NCI-H524 treated with DMSO at 0.1 percent for 48 hours (cell line): ENCODE results near the gene CCDC88B.
"Not testable (repeated sequence)": the region's sequence is repeated elsewhere in the genome, so short reads cannot be mapped to it uniquely, and the experiment has no call there.

Experiments used
- DNase-seq: peaks from one replicate; lab custom pipeline; 2025; lab: John Stamatoyannopoulos, UW

Gene CCDC88B

DNA sequence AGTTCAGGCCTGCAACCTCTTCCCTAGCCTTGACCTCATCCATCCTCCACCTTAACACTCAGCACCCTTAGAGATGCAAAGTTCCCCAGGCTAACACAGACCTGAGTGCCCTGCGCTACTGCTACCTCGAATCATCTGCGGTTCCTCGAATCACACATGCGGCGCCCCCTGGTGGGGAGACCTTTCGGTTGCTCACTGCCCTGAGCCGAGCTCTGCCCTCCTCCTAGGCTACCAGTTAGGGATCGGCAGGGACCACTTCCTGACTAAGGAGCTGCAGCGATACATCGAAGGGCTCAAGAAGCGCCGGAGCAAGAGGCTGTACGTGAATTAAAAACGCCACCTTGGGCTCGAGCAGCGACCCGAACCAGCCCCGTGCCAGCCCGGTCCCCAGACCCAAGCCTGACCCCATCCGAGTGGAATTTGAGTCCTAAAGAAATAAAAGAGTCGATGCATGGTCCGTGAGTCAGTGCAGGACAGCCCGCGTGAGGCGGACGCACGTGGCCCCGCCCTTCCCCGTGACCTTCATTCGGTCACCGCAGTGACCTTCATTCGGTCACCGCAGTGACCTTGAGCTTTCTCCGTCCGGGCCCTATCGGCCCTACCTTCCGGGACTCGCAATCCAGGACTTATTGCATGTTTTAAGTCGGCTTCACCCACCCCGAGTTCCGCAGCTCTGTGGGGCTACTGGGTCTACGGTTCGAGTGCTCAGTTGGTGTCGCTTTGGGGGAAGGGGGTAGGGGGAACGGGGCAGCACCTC, 35.5 kb upstream of the CCDC88B start:
- peak; percentile 30 for DNase-seq

DNA sequence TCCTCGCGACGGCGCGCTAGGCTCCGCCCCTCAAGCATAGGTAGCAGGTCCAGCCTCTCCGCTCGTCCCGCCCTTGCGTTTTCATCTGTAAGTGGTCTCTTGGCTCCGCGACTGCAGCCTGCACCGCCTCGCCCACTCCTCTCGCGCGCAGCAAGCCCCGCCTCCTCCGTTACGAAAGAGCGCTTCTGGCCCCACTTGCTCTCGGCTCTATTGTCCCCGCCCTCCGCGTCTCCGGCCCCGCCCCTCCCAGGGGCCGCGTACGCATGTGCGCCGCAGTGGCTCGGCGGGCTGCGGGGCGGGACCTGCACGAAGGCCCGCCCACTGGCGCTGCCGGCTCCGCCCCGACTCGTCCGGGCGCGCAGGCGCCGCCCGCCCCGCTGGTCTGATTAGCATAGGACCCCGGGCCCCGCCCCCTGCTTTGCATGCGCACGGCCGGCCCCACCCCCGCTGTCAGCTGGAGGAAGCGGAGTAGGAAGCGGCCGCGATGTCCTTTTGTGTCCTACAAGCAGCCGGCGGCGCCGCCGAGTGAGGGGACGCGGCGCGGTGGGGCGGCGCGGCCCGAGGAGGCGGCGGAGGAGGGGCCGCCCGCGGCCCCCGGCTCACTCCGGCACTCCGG, 34.8 kb upstream of the CCDC88B start, which contains the start of gene ESRRA:
ESRRA (plus strand) TSS at position 450 of the 616 bp plus-strand sequence. CDS start 1,656 bp downstream, outside the sequence.
- peak; percentile 91 for DNase-seq

DNA sequence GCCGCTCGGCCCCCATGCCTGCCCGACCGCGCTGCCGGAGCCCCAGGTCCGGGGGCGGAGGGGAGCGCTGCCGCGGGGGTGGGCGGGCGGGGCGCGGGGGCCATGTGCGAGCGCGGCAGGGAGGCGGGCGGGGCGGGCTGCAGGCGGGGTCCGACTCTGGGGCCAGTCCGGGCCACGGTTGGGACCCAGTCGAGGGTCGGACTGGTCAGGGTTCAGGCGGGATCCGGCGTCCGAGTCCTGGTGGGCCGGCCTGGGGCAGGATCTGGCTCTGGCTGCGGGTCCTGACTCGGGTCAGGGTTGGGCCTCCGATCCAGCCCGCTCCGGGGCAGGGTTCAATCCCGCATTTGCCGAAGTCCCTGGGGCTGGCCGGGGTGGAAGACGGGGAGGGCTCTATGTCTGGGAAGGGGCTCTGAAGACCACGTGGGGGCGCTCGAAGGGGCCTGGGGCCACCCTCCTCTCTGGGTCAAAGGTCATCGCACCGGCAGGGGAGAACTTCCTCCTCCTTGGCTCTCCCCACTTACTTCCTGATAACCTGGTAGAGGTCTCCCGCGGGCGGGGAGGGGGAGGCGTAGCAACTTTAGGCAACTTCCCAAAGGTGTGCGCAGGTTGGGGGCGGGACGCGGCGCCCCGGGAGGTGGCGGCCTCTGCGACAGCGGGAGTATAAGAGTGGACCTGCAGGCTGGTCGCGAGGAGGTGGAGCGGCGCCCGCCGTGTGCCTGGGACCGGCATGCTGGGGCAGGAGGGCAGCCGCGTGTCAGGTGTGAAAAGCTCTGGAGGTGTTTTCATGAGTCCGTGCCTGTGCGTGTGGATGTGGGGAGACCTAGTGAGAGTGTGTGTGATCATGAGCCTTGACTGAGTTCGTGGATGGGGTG, 34.1 kb upstream of the CCDC88B start:
- DNase-seq = no peak

DNA sequence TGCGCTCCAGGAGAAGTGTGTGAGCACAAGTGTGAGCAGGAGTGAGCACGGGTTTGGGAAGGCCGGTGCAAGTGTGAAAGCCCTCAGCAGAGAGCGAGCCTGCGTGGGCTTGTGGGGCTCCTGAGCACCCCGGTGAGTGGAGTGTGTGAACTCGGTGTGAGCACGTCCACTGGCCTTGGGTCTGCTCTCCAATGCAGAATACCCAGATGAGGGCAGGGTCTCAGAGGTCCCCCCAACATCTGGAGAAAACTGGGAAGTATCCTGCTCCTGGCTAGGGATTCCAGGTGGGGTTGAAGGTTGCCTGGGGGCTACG, 33.5 kb upstream of the CCDC88B start:
- no peak for DNase-seq

DNA sequence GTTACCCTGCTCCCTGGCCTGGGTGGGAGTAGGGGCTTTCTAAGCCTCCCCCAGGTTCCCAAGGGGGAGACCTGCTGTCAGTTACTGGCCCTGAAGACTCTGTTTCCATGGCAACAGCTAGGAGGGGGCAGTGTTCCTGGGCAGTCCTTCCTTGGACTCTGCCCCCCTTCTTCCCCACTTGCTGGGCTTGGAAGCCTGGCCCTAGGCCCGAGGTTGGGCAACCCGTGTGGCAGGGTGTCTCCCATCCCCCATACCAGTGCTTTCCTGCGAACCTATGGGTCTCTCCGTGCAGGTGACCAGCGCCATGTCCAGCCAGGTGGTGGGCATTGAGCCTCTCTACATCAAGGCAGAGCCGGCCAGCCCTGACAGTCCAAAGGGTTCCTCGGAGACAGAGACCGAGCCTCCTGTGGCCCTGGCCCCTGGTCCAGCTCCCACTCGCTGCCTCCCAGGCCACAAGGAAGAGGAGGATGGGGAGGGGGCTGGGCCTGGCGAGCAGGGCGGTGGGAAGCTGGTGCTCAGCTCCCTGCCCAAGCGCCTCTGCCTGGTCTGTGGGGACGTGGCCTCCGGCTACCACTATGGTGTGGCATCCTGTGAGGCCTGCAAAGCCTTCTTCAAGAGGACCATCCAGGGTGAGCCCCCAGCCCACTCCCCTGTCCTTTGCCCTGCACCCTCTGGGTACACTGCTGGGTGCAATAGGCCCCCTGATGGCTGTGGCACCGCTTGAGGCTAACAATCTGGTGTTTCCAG, 33.0 kb upstream of the CCDC88B start:
- no peak for DNase-seq

DNA sequence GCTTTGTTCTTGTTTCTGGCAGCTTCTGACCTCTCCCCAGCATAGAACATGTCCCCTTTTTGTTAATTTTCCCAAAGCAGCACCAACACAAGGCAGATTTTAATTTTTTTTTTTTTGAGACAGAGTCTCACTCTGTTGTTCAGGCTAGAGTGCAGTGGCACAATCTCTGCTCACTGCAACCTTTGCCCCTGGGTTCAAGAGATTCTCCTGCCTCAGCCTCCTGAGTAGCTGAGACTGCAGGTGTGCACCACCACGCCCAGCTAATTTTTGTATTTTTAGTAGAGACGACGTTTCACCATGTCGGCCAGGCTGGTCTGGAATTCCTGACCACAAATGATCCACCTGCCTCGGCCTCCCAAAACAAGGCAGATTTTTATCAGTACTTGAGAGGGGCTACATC, 32.2 kb upstream of the CCDC88B start:
- not testable (repeated sequence) for DNase-seq

DNA sequence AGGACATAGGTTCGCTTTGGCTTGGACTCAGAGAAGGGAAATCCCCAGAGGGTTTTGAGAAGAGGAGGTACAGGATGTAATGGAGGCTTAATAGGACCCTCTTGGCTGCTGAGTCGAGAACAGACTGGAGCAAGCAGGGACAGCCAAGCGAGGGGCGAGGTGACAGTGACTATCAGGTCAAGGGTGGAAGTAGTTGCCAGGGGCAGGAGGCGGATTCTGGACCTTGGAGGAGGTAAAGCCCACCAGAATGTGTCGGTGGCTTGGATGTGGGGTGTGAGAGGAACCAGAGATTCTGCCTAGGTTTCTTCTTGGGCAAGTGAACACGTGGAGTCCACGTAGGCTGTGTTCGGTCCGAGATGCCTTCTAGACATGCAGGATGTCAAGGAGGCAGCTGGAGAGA, 27.1 kb upstream of the CCDC88B start:
- no peak for DNase-seq

DNA sequence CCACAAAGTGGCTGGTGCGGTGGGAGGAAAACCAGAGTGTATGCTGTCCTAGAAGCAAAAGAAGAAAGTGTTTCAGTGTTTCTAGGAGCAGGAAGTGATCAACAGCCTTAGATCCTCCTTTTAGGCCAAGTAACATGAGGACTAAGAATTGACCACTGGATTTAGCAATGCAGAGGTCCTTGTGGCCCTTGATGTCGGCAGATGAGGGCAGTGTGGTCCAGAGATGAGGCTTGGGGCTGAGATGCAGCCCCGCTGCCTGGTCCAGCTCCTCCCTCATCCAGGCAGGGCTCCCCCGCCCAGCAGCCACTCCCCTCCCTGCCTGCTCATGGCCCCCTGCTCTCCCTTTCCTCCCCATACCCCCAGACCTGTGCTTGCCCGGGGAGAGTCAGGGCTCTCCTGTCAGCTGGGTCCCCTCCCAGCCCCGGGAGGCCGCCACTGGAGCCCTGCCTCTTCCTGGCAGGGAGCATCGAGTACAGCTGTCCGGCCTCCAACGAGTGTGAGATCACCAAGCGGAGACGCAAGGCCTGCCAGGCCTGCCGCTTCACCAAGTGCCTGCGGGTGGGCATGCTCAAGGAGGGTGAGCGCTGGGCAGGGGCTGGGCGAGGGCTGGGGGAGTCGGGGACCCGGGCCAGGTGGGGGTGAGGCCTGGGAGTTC, 26.4 kb upstream of the CCDC88B start:
- DNase-seq = no peak

DNA sequence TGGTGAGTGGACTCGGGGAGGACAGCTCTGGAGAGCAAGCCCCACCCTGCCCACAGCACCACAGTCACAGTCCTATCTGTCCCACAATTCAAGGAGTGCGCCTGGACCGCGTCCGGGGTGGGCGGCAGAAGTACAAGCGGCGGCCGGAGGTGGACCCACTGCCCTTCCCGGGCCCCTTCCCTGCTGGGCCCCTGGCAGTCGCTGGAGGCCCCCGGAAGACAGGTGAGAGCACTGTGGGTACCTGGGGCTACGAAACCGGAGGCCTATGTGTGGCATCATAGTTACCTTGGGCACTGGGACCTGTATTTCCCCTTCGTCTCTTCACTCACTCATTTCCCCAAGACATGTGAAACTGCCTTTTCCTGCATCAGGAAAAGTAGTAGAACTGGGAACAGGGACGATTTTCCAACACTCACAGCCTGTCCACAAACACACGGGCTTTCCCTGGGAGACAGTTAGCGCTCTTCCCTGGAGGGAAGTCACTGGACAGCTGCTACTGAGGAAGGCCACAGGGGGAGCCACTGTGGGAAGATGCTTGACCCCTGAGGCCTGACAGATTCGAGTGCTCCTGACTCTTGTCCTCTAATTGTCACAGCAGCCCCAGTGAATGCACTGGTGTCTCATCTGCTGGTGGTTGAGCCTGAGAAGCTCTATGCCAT, 25.7 kb upstream of the CCDC88B start:
- DNase-seq = no peak

DNA sequence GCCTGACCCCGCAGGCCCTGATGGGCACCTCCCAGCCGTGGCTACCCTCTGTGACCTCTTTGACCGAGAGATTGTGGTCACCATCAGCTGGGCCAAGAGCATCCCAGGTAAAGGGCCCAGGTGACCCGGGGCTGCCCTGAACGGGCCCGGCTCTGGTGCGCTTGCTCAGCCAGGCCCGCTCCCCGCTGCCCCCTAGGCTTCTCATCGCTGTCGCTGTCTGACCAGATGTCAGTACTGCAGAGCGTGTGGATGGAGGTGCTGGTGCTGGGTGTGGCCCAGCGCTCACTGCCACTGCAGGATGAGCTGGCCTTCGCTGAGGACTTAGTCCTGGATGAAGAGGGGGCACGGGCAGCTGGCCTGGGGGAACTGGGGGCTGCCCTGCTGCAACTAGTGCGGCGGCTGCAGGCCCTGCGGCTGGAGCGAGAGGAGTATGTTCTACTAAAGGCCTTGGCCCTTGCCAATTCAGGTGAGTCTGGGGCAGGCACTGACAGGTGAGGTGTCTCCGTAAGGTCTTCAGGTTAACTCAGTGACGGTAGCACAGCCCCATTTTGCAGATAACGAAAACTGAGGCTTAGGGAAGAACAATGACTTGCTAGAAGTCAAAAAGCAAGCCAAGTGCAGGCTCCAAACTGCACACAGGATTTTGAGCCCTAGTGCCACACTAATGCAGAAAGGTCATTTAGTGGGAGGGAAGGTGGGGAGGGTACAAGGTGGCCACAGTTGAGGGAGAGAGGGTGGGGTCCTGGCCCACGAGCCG, 25.0 kb upstream of the CCDC88B start:
- no peak for DNase-seq

DNA sequence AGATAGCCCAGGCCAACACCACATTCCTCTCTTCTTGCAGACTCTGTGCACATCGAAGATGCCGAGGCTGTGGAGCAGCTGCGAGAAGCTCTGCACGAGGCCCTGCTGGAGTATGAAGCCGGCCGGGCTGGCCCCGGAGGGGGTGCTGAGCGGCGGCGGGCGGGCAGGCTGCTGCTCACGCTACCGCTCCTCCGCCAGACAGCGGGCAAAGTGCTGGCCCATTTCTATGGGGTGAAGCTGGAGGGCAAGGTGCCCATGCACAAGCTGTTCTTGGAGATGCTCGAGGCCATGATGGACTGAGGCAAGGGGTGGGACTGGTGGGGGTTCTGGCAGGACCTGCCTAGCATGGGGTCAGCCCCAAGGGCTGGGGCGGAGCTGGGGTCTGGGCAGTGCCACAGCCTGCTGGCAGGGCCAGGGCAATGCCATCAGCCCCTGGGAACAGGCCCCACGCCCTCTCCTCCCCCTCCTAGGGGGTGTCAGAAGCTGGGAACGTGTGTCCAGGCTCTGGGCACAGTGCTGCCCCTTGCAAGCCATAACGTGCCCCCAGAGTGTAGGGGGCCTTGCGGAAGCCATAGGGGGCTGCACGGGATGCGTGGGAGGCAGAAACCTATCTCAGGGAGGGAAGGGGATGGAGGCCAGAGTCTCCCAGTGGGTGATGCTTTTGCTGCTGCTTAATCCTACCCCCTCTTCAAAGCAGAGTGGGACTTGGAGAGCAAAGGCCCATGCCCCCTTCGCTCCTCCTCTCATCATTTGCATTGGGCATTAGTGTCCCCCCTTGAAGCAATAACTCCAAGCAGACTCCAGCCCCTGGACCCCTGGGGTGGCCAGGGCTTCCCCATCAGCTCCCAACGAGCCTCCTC, 24.1 kb upstream of the CCDC88B start:
- not testable (repeated sequence) for DNase-seq

DNA sequence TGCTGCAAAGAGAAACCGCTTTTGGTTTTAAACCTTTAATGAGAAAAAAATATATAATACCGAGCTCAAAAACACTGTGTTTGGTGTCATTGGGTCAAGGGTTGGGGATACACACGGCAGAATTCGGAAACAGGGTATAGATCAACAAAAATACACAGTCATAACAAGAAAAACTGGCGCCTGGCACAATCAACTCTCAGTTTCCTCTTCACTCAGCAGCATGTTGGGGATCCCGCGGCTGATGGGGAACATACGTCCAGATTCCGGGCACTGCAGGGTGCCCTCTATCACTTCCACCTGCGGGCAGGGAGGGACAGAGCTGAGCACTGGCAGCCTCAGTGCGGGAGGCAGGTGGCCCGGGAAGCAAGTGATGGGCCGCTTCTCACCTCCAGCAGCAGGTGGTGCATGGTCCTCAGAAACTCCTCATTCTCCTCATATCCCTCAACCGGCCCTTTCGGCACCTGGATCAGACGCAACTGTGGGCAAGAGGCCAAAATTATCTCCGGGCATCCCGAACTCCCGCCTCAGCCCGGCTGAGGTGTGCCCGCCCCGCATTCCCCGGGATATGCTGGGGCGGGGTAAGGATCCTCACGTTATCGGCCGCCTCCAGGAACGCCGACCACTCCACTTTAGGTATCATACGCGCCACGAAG, 23.2 kb upstream of the CCDC88B start:
- DNase-seq = no peak

DNA sequence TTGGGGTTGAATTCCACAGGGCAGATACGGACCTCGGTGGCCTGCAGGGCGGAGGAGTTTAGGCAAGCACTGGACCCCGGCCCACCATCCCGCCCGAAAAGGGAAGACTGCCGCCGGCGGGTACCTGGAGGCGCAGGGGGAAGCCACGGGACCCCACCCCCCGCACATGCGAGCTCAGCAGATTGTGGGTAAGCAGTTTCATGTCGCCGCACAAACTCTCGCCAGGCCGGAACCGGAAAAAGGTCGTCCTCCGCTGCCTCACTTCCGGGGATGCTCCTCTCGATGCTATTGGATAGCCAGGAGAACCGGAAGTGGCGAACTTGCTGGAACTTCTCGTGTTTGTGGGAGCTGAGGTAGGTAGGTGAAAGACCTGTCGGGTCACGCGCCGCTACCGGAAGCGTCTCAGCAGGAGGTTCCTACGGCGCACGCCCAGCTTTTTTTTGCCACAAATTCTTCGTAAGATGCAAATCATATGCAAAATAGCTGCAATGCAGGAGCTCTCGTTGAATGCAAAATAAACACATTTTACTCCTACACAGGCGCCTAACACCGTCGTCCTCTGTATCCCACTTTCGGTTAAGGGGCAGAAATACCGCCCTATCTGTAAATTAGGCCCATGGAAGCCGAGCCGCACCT, 22.6 kb upstream of the CCDC88B start, which contains the start of gene TRMT112:
TRMT112 (minus strand) TSS at position 235 of the 636 bp plus-strand sequence; CDS start at position 202, 33 bp downstream.
- peak; percentile 90 for DNase-seq

DNA sequence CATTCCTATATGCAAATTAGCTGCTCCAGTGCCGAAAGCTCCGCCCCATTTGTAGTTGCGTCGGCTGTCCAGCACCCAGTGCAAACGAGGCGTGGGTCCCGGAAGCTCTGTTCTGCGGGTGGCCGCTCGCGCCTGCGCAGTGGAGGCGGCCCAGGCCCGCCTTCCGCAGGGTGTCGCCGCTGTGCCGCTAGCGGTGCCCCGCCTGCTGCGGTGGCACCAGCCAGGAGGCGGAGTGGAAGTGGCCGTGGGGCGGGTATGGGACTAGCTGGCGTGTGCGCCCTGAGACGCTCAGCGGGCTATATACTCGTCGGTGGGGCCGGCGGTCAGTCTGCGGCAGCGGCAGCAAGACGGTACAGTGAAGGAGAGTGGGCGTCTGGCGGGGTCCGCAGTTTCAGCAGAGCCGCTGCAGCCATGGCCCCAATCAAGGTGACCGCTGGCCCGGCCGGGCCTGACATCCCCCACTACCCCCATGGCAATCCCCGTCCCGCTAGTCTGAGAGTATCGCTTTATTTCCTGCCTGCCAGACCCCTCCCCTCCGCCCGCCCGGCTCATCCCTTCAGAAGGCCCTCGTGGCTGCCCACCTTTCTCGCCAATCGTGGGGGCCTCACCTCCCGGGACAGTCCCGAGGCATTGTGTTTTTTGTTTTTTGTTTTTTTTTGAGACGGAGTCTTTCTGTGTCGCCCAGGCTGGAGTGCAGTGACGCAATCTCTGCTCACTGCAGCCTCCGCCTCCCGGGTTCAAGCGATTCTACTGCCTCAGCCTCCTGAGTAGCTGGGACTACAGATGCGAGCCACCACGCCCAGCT, 21.8 kb upstream of the CCDC88B start, which contains the start of gene PRDX5:
PRDX5 (plus strand) TSS at position 161 of the 805 bp plus-strand sequence; CDS start at position 256, 95 bp downstream.
- DNase-seq = peak; percentile 78

DNA sequence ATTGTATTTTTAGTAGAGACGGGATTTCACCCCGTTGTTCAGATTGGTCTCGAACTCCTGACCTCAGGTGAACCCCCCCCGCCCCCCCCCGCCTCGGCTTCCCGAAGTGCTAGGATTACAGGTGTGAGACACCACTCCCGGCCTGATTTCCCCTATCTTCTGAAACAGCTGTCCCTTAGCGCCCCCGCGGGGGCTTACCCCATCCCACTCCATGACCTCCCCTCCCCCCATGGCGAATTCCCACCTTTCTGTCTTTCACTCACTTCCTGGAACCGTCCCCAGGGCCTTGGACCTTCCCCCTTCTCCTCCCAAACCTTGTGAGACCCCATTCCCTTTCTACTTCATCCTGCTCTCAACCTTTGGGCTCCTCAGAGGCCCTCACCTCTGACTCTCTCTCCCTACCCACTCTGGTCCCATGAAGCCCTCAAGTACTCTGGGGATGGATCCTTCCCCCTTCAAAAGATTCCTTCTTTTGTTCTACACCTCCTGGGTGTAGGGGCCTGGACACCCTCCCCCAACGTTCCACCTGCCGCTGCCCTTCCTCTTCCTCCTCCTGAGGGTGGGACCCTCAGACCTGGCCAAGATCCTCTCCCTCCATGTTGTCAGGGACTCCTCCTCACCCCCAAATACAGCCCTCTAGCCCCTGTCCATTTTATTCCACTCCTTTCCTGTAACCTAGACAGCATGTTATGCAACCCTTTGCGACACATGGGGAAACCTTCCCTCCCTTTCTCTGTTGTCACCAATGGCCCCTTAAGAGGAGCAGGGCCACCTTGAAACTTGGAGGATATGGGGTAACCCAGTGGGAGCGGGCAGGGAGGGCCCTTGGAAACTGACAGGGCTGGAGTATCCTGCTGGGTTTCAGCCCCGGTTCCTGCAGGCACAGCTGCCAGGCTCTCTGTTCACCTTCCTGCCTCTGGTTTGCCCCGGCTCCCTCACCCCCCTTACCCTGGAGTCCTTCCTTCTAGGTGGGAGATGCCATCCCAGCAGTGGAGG, 20.9 kb upstream of the CCDC88B start:
- DNase-seq = no peak

DNA sequence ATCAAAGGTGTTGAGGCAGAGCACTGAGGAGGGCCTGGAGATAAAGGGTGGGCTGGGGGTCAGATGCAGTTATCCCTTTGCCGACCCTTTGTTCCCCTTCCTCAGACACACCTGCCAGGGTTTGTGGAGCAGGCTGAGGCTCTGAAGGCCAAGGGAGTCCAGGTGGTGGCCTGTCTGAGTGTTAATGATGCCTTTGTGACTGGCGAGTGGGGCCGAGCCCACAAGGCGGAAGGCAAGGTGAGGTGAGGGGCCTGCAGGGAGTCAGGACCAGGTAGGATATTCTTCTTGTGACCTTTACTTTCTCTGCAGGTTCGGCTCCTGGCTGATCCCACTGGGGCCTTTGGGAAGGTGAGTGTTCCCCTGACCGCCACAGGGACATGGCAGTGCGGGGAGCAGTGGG, 19.4 kb upstream of the CCDC88B start:
- no peak for DNase-seq
